ENCODE results near the gene CPT1A. TPM values are rescaled to one million over a fixed set of nuclear protein-coding genes. Genes with fewer than 3 reads are reported as not detected.

The CPT1A gene
- total and polyA plus RNA-seq, 10 of the 15 experiments (the other 5 are each of a cell fraction or from before 2014, with no cell fraction given) = 1.1 to 17.5 (median 6.0) TPM

- no peak for ATAC-seq
- in situ Hi-C loops (cut with MboI) = no loop called here
Measured at GRCh38 chr11:68835328-68835727, 6.4 kb downstream of the CPT1A start.

More at GRCh38 chr11:68835328-68835727, 6.4 kb downstream of the CPT1A start:
- Histone ChIP-seq H3K4me1 (ENCODE audit: control insufficient read depth, insufficient read depth, low read length) (peaks cover 15% of the 10 kb centered on the region), H3K36me3 (ENCODE audit: control insufficient read depth in 2 of 2, insufficient read depth in 2 of 2, low read length in 1 of 2) (no peaks in the 10 kb centered on the region), H3K27me3 (replicated peaks in 1 of 2; ENCODE audit: control insufficient read depth in 2 of 2, insufficient read depth in 2 of 2, low read length in 1 of 2) (no peaks in the 10 kb centered on the region), H3K9me3 (replicated peaks; ENCODE audit: control insufficient read depth, insufficient read depth, low read length) (no peaks in the 10 kb centered on the region), H2AFZ (ENCODE audit: control insufficient read depth, low read depth, low read length) (no peak overlapping the region), H3K27ac (ENCODE audit: control insufficient read depth, insufficient read depth) (no peak overlapping the region), H3K4me3 (no peak overlapping the region), H3K79me2 (ENCODE audit: control insufficient read depth, insufficient read depth, low read length) (peaks cover 10% of the 10 kb centered on the region), H3K4me2 (ENCODE audit: control insufficient read depth, insufficient read depth) (no peak overlapping the region), H3K9ac (ENCODE audit: control insufficient read depth, insufficient read depth, low read length) (no peak overlapping the region), H4K20me1 (ENCODE audit: control insufficient read depth, insufficient read depth) (no peaks in the 10 kb centered on the region)
- RAD21 ChIA-PET (ENCODE audit: unreplicated experiment) = no interaction called here
- WGBS (ENCODE audit: insufficient coverage, insufficient replicate concordance, low lambda C conversion rate, missing lambda C conversion rate) = 69% methylated on average over 5 of the region's 5 CpGs
- no TSS peak for BruUV-seq (replicated peaks)
- CTCF ChIA-PET = no interaction called here
- TF ChIP-seq STAT3 (IDR thresholded peaks at IDR 0.05; ENCODE audit: low read depth, low read length) (no peak), BCLAF1 (IDR thresholded peaks at IDR 0.05) (no peak), HDAC2 (IDR thresholded peaks at IDR 0.05) (no peak), POU2F2 (IDR thresholded peaks at IDR 0.05; ENCODE audit: borderline replicate concordance, low read depth, low read length) (no peak), SREBF2 (IDR thresholded peaks at IDR 0.05; ENCODE audit: low read length) (no peak)
- POLR2A ChIA-PET = no interaction called here
- DNase-seq (ENCODE audit: low read depth, low spot score) (no peak), FAIRE-seq (no peak)
- SMC1A ChIA-PET (ENCODE audit: uncharacterized antibody, unreplicated experiment) = interaction anchor here (1.0 kb wide), 1 partner anchor 134 kb away, joined by 3 read pairs; no protein-coding TSS in a partner anchor
- intact Hi-C loops (cut with micrococcal nuclease; ENCODE audit: unreplicated experiment) = no loop called here
